Caki2 (cell line): ENCODE measurements around the gene PRR23B. TPM values are rescaled to one million over a fixed set of nuclear protein-coding genes. Genes with fewer than 3 reads are reported as not detected.

Source experiments
- DNase-seq: peaks from one replicate; pipeline ENCODE4 v3.0.0-alpha.2; 2015; ENCODE audit warnings: low read depth
- in situ Hi-C: cut with HindIII; loops from 2 replicates; pipeline ENCODE4 v1.10.0; 2016; ENCODE audit warnings: low sequenced_read_pairs, low pct_unique_long_range_greater_than_20kb, mixed read lengths
- total RNA-seq: library from RNA; depleted of rRNA; stranded (reverse); fragments of >200 nt; shearing (Covaris generic); gene quantifications from 2 replicates; pipeline ENCODE4 v1.2.3, GENCODE V29; 2014; ENCODE audit warnings: low replicate concordance; rRNA removed

The PRR23B gene
- total RNA-seq, 1 experiment from 2014 or later = not detected

DNA sequence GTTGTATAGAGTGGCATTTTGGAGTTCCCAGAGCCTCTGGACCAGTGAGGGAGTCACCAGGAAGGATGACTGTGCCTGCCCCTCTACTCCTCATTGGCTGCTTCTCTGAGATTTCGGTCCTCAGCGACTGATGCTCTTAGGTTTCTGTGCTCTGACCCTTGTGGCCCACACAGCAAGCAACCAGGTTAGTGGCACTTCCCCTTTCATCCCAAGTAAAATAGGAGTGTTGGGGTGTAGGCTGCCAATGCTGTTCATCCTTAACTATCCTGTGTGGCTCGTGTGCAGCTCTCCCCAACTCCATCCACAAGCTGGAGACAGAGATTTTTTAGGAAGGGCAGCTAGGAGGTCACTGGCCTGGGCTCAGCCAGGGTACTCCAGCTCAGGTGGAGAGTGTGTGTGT, 35.9 kb downstream of the PRR23B start:
- in situ Hi-C loops = no loop called here
- no peak for DNase-seq

DNA sequence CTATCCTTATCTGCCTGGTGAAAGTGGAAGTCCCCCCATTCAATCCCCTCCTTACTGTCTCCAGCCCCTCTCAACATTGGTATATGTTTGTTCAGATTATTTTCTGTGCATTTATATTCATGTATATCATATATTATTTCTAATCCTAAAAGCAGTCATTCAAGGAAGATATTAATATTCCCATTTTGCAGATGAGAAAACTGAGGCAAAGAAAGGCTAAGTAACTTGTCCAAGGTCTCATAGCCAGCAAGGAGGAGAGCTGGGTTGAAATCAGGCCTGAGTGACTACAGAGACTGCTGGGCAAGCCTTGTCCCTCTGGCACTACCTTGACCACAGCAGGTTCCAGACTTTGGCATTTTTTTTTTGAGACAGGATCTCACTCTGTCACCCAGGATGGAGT, 44.7 kb downstream of the PRR23B start:
- in situ Hi-C loops = no loop called here
- no peak for DNase-seq

DNA sequence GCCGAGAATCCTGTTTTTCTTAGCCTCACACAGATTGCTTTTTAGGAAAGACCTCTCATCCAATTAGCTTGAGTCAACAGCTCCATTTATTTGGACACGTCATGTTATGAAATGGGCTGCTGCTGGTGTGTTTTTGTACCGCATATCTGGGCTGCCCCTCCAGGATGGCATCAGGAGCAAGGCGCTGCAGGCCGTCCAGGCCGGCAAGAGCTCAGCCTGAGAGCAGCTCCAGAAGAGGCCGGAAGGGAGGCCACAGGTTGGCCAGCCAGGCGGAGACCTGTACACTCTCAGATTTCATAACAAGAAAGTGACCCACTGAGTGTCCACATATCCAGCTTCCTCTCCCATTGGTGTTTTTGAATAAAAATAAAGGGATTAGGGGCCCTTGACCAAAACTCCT, 45.4 kb downstream of the PRR23B start:
- in situ Hi-C loops = no loop called here

DNA sequence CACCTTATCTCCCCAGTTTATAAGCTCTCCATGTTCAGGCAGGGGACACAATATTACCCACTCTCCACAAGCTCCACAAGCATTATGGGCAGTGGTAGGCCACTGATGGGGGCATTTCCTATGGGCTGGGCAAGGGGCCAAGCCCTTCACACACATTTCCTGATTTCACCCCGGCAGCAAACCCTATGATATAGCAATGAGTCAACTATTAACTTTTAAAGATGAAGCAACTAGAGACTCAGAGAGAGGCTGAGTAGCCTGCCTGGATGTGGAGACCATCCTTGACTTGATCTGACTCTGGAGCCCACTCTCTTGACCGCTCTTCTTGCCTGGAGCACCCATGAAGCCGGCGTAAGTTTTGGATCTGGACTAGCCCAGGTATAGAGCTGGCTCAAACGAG, 46.3 kb downstream of the PRR23B start:
- DNase-seq = no peak
- in situ Hi-C loops = no loop called here

More for the DNA sequence above, 45.4 kb downstream of the PRR23B start:
- no peak for DNase-seq

DNA sequence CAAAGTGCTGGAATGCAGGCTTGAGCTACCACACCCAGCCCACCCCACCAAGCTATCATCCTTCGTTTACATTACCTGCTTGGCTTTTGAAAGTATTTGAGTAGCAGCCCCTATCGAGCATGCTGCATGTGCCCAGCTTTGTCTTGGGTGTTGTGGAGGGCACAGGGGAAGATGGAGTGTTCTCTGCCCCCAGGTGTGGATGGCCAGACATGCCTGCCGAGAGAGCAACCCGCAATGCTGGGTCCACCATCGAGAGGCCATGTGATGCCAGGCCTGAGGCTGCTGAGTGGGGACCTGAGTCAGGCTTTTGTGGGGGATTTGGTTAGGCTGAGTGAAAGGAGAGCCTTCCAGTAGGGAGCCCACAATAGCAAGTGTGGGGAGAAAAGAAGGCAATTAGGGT, 47.8 kb downstream of the PRR23B start:
- no peak for DNase-seq
- in situ Hi-C loops = no loop called here

DNA sequence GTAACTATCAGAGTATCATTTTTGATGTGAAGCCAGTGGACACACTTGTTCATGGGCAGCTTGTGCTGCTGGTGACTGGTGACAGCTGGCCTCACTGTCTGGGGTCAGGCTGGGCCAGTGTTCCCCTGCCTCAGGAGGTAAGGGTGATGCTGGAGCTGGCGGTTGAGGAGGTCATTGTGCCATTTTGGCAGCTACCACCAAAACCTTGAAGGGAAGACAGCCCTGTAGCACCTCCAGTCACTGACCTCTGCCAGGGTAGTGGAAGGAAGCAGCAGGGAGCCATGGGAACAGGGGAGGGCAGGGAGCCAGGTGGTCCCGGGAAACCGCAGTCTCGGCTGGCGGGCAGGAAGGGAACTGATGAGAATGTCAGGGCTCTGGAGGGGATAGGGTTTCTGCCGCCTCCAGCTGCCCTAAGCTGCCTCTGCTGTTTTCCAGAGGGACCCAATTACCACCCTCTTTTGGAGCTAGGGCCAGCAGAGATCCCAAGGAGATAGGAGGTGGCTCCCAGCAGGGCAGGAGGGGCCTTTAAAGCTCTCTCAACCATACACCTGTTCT, 48.9 kb downstream of the PRR23B start:
- no peak for DNase-seq
- in situ Hi-C loops = no loop called here

Other genes starting within 250 kb of the PRR23B start
- gene PIK3CB, start 186.0 kb downstream of the PRR23B start, total RNA-seq = 26.0 and 29.4 TPM in 2 replicates
- gene FOXL2, start 73.8 kb downstream of the PRR23B start, total RNA-seq = not detected in 2 replicates
- 0.78 and 1.4 TPM in 2 replicates for gene FOXL2NB, start 73.7 kb downstream of the PRR23B start, total RNA-seq
- not detected in 2 replicates for gene PRR23A, start 14.7 kb downstream of the PRR23B start, total RNA-seq
- not detected in 2 replicates for gene PRR23C, start 24.0 kb upstream of the PRR23B start, total RNA-seq